Inflammatory macrophage treated with lipopolysaccharide for 4 hours (primary cell): ENCODE results near the gene ERP44.
"Not testable (repeated sequence)": the region's sequence is repeated elsewhere in the genome, so short reads cannot be mapped to it uniquely, and the experiment has no call there.

Source experiments
- DNase-seq: peaks from one replicate; pipeline ENCODE4 v3.0.0-alpha.2; 2020

Gene ERP44

DNA sequence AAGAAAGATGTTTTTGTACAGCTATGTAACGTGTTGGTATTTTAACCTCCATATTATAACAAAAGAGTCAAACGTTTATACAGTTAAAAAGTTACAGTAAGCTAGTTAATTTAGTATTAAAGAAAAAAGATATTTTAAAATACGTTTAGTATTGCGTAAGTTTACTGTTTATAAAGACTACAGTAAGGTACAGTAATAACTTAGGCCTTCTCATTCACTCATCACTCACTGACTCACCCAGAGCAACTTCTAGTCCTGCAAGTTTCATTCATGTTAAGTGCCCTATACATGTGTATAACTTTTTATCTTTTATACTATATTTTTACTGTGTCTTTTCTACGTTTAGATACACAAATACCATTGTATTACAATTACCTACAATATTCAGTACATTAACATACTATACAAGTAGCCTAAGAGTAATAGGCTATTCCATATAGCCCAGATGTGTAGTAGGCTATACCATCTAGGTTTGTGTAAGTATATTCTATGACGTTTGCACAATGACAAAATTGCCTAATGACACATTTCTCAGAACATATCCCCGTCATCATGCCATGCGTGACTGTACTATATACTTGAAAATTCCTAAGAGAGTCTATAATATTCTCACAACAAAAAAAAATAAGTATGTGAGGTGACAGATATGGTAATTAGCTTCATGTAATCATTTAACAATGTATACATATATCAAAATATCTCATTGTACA lies 33.8 kb downstream of the ERP44 start:
- DNase-seq, result peak; percentile 32

DNA sequence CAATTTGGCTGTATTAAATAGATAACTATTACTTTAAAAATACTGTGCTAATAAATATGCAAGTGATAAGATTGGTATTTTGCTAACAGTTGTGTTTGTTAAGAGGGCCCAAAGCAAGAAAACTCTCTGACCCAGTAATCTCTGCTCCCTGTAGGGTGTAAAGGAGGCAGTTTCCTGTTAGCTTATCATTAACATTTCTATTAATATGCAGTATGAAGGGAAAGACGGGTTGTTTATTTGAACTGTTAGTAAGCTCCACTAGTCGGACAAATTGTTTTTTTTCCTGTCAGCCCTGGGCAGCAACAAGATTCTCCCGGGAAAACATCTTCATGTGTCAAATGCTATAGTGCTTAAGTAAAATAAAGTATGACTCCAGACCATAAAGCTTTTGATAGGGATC lies 35.6 kb downstream of the ERP44 start:
- no peak for DNase-seq

DNA sequence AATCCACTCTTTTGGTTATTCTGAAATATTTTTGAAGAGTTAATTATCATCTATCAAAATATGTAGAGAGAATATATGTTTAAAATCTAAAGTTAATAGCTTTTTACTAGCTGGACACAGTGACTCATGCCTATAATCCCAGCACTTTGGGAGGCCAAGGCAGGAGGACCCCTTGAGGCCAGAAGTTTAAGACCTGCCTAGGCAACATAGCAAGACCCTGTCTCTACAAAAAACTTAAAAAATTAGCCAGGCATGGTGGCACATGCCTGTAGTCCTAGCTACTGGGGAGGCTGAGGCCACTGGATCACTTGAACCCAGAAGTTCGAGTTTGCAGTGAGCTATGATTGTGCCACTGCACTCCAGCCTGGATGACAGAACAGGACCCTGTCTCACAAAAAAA lies 36.1 kb downstream of the ERP44 start:
- not testable (repeated sequence) for DNase-seq

DNA sequence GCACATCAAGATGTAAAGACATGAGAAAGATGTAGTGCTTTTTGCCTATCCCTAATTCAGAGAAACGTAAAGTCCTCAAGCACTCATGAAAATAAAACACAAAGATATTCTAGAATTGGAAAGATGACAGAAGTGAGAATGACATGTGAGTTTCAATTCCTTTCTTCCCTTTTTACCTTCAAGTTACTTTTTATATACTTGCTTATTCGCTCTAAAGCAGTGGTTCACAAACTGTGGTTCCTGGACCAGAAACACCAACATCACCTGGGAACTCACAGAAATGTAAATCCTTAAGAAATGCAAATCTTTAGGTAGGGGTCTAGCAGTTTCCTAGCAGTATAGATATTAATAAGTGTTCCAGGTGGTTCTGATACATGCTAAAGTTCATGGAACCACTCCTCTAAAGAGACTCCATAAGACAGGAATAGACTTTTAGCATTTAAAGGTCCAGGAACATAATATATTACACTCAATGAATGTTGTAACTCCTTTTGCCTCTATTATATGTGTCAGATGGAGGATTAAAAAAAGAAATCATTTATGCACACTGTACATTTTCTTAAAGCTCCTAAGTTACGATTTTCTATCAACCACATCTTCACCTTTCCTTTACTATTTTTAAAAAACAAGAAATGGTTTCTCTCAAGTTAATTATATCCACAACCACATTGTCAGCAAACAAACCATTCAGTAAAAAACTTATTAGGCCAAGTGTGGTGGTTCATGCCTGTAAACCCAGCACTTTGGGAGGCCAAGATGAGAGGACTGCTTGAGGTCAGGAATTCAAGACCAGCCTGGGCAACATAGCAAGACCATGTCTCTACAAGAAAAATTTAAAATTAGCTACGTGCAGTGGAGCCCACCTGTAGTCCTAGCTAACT lies 39.9 kb downstream of the ERP44 start:
- DNase-seq, result no peak

DNA sequence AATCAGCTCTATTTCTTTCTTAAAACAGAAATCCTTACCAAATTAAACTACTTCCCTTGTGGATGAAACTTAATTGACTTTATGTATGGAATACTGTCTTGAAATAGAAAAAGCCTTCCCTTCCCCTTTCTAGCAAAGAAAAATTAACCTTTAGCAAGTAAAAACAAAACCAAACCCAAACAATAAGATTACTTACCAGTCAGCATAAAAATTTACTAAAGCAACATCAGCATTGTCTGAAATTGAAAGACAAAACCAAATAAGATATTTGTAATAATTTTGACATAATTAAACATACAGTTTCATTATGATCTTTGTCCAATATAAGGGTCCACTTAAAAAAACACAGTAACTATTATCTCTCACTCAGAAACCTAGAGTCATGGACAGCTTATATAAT lies 41.2 kb downstream of the ERP44 start:
- DNase-seq, result peak; percentile 16

DNA sequence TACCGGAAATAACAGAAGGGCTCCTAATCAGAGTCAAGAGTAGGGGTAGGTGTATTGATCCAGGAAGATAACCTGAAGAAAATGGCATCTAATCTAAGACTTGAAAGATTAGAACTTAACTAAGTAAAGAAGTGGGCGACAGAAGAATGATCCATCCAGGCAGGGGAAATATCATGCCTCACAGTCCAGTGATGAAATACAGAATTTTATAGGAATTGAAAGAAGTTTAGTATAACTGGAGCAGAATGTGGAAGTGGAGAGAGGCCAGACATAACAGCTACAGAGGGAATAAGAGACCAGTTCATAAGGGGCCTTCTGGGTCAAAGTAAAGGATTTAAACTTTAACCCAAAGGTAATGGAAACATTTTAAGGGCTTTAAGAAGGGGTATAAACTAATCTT lies 42.2 kb downstream of the ERP44 start:
- peak; percentile 68 for DNase-seq

DNA sequence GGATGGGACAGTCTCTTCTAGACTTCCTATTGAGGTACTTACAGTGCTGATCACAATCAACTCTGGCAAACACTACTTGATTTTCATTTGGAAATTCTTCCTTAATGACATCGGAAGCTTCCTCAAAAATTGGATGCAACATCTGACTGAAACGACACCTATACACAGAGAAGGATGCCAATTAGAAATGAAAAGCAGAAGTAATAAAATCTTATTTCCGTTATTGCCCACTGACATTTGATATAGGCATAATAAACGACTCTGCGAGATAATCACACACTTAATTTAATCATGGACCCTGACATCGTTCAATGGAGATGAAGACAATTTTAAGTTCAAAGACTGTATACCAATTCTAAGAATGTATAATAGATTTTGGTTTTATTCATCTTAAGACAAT lies 46.4 kb downstream of the ERP44 start:
- DNase-seq, result peak; percentile 14

DNA sequence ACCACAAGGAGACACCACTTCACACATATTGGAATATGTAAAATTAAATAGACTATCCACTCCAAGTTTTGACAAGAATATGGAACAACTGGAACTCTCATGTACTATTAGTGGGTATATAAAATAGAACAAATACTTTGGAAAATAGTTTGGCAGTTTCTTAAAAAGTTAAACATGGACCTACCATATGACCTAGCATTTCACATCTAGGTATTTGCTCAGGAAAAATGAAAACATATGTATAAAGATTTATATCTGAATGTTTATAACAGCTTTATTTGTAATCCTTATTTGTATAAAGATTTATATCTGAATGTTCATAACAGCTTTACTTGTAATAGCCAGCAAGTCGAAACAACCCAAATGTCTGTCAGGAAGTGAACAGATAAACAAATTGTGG lies 49.2 kb downstream of the ERP44 start:
- no peak for DNase-seq

DNA sequence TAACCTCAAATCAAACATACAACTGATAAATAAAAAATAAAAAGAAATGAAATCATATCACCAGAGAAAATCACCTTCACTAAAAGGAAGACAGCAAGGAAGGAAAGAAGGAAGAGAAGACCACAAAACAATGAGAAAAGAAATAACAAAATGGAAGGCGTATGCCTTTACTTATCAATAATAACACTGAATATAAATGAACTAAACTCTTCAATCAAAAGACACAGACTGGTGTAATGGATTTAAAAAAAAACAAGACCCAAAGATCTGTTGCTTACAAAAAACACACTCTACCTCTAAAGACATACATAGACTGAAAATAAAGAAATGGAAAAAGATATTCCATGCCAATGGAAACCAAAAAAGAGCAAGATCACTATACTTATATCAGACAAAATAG lies 60.3 kb downstream of the ERP44 start:
- DNase-seq, result no peak

DNA sequence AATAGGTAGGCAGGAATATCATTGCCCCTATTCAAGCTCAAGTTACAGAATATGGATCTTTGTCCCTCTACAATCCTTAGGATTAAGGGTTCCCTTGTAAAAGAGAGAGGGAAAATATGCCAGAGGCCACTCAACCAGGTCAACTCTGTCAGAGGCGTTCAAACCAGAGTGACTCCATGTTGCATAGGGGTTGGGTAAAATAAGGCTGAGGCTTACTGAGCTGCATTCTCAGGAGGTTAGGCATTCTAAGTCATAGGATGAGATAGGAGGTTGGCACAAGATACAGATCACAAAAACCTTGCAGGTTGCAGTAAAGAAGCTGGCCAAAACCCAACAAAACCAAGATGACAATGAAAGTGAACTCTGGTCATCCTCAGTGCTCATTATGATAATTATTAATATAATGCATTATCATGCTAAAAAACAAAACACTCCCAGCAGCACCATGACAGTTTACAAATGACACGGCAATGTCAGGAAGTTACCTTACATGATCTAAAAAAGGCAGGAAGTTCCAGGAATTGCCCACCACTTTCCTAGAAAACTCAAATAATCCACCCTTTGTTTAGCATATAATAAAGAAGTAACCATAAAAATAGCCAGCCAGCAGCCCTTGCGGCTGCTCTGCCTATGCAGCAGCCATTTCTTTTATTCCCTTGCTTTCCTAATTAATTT lies 64.8 kb downstream of the ERP44 start:
- no peak for DNase-seq

DNA sequence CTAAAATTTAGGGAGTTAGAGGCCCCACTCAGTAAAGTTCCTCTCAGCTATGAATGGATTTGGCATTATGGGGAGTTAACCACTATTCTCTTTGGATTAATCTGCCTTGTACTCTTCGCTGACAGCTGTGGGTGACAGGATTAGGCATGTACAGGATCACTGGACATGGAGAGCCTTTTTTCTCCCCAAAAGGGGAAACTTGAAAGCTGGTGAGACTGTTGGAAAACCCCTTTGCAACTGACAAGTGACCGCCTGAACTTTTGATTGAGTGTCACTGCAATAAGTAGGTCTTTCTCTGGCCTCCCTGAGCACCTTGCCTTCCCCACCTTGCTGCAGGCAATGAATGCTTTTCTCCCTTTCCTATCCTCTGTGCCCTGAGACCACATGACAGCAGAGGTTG lies 68.3 kb downstream of the ERP44 start:
- peak; percentile 25 for DNase-seq

DNA sequence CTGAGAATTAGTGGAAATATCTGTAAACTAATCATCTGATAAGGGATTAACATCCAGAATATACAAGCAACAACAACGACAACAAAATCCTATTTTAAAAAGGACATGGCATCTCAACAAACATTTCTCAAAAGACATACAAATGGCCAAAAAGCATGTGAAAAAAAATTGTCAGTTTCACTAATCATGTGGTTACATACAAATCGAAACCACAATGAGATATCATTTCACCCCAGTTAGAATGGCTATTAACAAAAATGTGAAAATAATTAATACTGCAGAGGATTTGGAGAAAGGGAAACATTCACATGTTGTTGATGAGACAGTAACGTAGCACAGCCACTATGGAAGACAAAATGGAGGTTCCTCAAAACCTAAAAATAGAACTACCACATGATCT lies 69.5 kb downstream of the ERP44 start:
- DNase-seq, result no peak

DNA sequence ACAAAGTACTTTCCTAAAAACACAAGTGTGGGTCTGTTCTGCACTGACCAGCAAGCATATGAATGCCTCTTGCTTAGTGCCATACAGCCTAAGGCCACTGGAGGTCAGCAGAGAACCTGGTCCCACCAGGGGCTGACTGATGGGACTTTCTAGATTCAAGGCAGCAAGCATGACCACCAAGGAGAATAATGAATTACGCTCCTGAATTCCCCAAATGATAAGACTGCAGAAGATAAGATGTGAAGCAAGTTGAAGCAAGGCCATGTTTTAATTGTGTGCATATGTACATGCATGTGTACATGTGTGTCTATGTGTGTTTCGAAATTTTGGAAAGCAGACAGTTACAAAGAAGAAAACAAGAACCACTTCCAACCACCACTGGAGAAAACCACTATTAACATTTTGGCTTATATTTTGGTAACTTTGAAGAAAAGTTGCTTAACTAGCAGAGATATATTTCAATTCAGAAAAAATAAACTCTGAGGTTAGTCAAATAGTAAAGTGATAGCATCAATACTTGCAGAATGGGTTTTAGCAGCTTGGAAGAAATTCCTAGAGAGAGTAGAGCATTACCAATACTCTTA lies 70.5 kb downstream of the ERP44 start:
- peak; percentile 69 for DNase-seq

DNA sequence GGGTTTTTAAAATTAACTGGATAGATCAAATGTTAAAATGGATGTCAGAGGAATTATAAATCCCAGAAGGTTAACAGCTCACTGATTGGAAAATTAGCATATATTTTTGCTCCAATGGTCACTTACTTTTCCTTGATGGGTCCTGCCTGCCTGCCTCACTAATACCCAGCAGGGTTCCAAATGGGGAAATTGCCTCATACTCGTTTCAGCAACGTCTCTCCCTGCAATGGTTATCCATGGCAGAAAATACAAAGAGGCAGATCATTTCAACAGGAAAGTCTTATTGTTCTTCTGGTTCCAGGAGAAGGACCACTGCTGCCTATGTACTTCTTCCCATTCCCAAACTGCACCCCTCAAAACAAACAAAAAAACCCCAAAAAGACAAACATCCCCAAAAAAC lies 71.3 kb downstream of the ERP44 start:
- DNase-seq, result peak; percentile 37

DNA sequence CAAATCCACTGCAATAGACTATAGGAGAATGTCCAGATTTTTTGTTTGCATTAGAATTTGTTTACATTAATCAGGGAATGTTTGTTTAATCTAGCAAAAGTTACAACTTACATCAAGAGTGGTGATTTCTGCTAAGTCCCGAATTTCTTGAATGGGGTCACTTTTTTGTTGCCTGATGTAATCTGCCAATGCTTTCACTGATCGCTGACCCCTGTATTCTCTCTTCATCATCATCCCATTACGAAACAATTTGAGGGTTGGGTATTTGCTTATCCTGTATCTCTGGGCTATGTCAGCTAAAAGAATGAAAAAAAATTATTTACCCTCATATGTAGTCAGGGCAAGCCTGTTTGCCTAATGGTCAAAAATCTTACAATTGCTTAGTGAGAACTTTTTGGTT lies 76.9 kb downstream of the ERP44 start:
- DNase-seq, result no peak

DNA sequence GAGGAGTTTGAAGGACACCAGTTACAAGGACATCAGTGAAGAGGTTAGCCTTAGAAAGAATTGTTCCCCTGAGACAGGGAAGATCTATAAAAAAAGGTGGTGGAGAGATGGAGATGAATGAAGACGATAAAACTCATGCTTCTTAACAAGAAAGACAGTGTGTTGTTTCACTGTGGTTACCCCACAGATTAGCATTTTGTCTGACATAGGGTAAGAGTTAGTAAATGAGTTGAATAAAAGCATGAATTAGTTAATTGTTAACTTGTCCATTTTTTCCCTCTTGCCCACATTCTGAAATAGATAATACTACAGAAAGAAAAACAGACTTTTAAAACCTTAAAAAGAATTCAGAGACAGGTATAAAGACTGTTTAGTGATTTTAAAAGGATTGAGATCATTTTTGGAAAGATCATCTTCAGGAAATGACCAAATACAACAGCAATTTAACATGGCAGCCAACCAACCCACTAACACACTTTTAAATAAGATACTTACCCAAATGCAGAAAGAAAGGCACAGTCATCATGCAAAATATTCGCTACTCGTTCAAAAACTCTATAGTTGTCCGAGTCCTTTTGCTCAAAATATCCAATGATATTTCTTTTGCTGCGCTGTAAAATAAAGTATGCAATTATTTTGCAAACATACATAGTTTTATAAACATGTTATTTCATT lies 78.5 kb downstream of the ERP44 start:
- DNase-seq, result no peak

DNA sequence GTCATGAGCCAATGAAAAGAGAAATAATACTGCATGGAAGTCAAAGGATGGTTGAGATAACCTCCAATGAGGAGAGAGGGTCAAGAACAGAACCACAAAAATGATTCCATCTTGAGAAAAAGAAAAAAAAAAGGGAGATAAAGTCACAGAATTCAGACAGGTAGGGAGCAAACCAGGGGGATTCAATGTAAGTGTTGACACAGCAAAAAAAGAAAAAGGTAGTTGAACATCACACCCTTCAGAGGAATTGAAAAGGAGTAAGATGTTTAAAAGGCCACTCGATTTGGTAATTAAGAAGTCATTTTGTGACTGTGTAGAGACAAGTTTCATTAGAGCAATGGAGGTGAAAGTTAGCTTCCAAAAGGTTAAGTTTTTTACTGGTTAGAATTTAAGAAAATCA lies 79.3 kb downstream of the ERP44 start:
- DNase-seq, result no peak

DNA sequence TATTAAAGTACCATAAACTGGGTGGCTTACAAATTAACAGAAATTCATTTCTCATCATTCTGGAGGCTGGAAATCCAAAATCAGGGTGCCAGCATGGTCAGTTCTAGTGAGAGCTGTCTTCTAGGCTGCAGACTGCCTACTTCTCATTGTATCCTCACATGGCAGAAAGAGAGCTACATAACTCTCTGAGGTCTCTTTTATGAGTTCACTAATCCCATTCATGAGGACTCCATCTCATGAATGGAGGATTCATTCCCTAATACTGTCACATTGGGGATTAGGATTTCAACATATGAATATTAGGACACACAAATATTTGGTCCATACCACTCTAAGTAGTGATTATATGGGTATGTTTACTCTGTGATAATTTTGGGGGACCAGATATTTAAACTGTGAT lies 84.0 kb downstream of the ERP44 start:
- no peak for DNase-seq

DNA sequence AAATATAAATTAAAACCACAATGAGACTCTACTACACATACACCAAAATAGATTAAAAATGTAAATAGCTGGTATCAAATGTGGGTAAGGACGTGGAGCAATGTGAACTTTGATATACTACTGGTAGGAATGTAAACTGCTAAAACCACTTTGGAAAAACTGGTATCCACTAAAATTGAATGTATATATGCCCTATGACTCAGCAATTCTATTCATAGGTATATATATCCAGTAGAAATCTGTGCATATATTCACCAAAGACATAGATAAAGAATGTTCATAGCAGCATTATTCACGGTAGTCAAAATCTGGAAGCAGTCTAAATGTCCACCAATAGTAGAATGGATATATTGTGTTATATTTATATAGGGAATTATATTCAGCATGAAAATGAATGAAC lies 85.2 kb downstream of the ERP44 start:
- DNase-seq, result no peak

DNA sequence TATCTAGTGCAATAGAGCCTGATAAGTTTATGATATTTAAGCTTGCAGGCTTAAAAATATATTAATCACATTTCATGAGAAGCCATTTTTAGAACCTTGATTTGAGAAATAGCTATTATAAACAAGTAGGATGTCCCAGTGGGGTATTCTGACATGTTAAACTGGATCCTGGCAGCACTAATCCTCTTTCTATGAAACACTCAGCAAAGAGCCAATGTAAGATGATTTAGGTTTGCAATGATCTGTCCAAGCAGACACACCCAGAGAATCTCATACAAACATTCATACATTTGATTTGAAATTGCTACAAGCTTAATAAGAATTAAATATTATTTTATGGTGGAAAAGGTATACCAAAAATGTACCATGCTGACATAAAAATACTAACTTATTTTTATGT lies 86.5 kb downstream of the ERP44 start:
- no peak for DNase-seq

DNA sequence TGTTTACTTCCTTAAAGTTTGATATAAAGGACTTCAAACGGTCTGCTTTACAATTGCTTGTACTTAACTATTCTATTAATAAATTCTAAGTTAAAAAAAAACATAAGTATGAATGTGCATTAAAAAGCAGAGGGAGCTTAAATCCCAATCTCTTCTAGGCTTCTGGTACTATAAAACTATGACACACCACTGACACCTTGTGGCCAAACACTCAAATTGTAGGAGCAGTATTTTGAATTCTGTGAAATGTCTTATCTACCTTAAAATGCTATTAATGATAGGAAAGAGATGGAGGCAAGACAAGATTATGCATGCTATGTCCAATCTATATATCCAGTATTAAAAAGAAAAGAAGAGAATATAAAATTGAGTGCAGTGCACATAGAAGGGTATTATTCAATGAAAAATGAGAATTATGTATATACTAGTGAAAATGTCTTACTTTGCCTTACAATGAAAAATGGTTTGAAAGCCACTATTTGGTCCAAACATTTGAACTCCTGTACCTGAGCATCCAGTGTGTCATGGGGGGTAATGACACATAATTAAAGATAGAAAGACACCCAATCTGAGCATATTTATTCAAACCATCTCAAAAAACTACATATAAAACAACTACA lies 87.6 kb downstream of the ERP44 start:
- DNase-seq, result peak; percentile 59

DNA sequence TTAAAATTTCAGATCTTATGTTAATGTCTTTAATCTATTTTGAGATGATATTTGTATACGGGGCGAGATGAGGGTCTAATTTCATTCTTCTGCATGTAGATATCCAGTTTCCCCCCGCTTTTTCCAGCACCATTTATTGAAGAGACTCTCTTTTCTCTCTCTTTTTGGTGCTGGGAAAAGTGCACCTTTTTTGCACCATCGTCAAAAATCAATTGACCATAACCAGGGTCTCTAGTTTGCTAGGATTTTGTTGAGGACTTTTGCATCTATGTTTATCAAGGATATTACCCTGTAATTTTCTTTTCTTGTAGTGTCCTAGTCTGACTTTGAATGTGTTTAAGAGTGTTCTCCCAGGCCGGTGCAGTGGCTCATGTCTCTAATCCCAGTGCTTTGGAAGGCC lies 99.0 kb downstream of the ERP44 start:
- no peak for DNase-seq

DNA sequence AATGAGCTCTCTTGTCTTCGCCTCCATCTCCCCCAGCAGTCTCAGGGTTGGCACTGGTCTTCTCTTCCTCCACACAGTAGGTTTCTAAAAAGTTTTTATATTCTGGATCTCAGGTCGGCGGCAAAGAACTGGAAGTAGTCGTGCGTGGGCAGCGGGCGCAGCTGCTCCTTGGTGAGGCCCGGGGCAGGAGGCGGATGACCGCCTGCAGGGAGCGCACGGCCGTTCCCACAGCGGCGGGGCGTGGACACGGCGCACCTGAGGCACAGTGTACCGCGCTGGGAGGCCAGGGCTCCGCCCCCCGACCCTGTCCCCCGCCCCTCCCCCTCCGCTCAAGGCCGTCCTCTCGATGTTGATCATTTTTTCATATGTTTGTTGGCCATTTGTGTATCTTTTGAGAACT lies 99.9 kb downstream of the ERP44 start:
- DNase-seq, result no peak
